Activated CD8-positive, alpha-beta memory T cell treated with anti-CD3 and anti-CD28 coated beads, Interleukin-2, amount 50 U/mL, for 24 hours (primary cell): ENCODE results near the gene IER3.

Experiments
- DNase-seq: peaks from one replicate; pipeline ENCODE4 v3.0.0-alpha.2; 2020; ENCODE audit errors: extremely low read depth

Gene IER3

DNA sequence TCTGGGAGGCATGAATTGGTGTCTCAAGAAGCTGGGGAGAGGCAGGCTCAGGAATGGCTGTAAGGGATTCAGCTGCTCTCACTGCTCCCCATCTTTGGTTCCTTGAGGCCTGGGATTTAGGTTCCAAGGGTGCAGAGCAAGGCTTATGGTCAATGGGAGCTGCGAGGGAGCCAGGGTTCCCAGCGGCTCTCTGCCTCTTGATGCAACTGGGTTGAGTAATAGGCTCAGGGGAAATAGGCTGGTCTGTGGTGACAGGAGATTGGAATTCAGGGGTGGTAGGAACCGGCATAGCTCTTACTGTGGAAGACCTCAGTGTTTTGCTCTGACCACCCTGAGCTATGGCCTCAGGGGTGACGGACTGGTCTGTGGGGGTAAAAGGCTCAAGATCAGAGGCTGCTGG lies 40.5 kb downstream of the IER3 start:
- DNase-seq = no peak

DNA sequence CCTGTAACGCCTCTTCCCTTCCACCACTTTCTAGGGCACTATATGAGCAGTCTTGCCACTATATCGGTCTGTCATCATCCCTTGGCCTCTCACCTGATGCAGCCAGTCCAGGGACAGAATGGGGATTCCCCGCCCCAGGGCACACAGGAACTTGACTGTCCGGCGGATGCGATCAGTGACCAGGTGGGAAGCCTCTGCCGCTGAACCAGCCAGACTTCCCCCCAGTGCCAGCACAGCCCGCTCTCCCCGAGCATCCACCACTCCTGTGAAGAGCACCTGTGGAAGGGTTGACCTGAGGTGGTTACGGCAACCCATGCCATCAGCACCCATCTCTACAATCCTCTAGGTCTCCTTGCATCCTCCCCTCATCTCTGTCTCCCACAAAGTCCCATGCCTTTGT lies 41.3 kb downstream of the IER3 start:
- no peak for DNase-seq

DNA sequence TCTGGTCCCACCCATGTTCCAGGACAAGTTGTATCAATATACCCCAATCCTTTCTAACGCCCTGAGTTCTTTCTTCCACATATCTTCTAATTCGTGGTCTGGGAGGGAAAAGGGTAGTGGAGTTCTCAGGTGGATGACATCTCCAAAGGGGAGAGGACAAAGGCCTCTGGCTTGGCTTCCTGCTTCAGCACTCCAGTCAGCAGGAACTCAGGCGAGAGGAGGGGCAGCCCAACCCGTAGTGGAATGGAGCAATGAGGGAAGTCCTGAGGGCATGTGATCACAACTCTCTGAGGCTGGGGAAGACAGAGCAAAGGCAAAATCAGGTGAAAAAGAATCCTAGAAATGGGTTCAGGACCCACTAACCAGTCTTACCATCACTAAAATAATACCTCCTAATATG lies 44.0 kb downstream of the IER3 start:
- no peak for DNase-seq

DNA sequence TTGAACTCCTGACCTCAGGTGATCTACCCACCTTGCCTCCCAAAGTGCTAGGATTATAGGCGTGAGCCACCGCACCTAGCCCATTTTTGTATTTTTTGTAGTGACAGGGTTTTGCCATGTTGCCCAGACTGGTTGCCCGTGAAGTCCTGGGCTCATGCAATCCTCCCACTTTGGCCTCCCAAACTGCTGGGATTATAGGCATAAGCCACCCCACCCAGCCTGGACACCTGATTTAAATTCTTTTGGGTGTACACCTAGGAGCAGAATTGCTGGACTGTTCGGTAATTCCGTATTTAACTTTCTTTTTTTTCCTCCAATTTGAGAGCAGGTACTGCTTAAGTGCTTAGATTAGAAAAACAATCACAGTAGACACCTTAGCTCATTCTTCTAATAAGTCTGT lies 47.9 kb downstream of the IER3 start:
- no peak for DNase-seq
